BJ (cell line): ENCODE measurements around the gene BICC1. TPM values are rescaled to one million over a fixed set of nuclear protein-coding genes. Genes with fewer than 3 reads are reported as not detected.

Experiments
- CTCF ChIA-PET: fragments of 350-600 bp; formaldehyde crosslinking; extraction: SDS; loops from one replicate; lab custom pipeline; 2021; ENCODE audit warnings: antibody characterized with exemption, inconsistent platforms; lab: Yijun Ruan, JAX
- POLR2A ChIA-PET: fragments of 300-600 bp; sonication (Branson Sonifier 250); formaldehyde crosslinking; extraction: SDS; loops from one replicate; lab custom pipeline; 2021; ENCODE audit warnings: antibody characterized with exemption; lab: Charles Lee
- DNase-seq: peaks from one replicate; pipeline ENCODE4 v3.0.0-alpha.2; 2011; ENCODE audit warnings: low read depth
- H3K27me3 ChIP-seq: 2 replicates; pipeline ENCODE4 v1.6.0; 2011; ENCODE audit warnings: low read length; ENCODE audit not compliant: control insufficient read depth, insufficient read depth
- H3K36me3 ChIP-seq: 2 replicates; pipeline ENCODE4 v1.5.1; 2011; ENCODE audit warnings: low read length; ENCODE audit not compliant: control insufficient read depth, insufficient read depth
- H3K4me3 ChIP-seq: 2 replicates; pipeline ENCODE4 v1.5.1; 2011; ENCODE audit warnings: low read depth, mild to moderate bottlenecking, control low read depth, low read length
- polyA plus RNA-seq: library from polyadenylated mRNA; depleted of rRNA; stranded (reverse); fragments of >200 nt; gene quantifications from 2 replicates; pipeline ENCODE4 v1.2.3, GENCODE V29; 2011
- TF ChIP-seq, protein P1 (sequence below): IDR thresholded peaks from 2 replicates; pipeline ENCODE4 v1.5.1; 2011; ENCODE audit warnings: low read depth, mild to moderate bottlenecking, control low read depth, inconsistent platforms, low read length, moderate library complexity; ENCODE audit not compliant: insufficient read depth

The BICC1 gene
- polyA plus RNA-seq, 1 experiment = 27.0 TPM

DNA sequence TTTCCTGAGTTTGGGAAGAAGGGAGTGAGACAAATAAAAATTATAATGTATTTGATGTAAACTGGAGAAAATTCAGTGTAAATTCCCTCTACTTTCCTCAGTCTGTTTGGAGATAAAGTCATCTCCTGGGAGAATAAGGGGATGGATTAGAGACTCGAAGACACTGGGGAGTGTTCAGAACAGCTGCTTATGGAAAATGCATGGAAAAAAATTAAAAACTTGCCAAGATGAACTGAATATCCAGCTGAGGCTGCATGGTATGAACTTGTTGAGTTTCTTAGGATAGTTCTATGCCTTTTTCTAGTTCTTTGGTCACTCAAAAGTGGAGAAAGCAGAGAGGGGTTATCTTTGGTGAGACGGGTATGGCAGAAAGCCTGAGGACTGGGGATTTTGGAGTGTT is 210.5 kb downstream of the BICC1 start:
- TF ChIP-seq, protein P1, sequence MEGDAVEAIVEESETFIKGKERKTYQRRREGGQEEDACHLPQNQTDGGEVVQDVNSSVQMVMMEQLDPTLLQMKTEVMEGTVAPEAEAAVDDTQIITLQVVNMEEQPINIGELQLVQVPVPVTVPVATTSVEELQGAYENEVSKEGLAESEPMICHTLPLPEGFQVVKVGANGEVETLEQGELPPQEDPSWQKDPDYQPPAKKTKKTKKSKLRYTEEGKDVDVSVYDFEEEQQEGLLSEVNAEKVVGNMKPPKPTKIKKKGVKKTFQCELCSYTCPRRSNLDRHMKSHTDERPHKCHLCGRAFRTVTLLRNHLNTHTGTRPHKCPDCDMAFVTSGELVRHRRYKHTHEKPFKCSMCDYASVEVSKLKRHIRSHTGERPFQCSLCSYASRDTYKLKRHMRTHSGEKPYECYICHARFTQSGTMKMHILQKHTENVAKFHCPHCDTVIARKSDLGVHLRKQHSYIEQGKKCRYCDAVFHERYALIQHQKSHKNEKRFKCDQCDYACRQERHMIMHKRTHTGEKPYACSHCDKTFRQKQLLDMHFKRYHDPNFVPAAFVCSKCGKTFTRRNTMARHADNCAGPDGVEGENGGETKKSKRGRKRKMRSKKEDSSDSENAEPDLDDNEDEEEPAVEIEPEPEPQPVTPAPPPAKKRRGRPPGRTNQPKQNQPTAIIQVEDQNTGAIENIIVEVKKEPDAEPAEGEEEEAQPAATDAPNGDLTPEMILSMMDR = no peak
- Histone ChIP-seq H3K36me3 (no peaks in the 10 kb centered on the region; the same call in 1 of the 2 replicates), H3K27me3 (no peaks in the 10 kb centered on the region), H3K4me3 (no peak overlapping the region)
- CTCF ChIA-PET = interaction anchor here (0.5 to 0.9 kb wide), 2 partner anchors 91 to 192 kb away, joined by 3 to 4 read pairs; no protein-coding TSS in a partner anchor
- DNase-seq = no peak
- POLR2A ChIA-PET = interaction anchor here (0.6 kb wide), 1 partner anchor 19 kb away, joined by 4 read pairs; no protein-coding TSS in a partner anchor

DNA sequence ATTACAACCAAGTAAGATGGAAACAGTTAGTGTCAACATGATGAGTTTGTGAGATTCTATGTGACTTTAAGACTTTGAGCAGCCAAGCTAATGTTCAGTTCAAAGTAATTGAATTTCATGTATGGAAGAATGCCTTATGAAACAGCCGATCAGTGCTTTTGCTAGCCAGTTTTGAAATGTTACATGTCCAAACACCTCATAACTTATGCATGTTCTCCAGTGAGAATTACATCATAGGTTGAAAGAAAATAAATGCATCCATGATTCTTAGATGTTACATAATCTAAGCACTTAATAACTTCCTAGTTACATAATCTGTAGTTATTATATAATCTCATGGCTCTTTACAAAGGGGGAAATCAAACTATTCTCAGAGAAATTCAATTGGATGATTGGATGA is 211.3 kb downstream of the BICC1 start:
- Histone ChIP-seq H3K4me3 (no peak overlapping the region), H3K36me3 (no peaks in the 10 kb centered on the region; the same call in 1 of the 2 replicates), H3K27me3 (no peaks in the 10 kb centered on the region)
- no peak for DNase-seq
- ChIA-PET CTCF (interaction anchor here (0.9 to 1.0 kb wide), 2 partner anchors 10 to 193 kb away, joined by 4 read pairs; no protein-coding TSS in a partner anchor), POLR2A (interaction anchor here (0.6 kb wide), 1 partner anchor 20 kb away, joined by 4 read pairs; no protein-coding TSS in a partner anchor)
- TF ChIP-seq, protein P1 = no peak

DNA sequence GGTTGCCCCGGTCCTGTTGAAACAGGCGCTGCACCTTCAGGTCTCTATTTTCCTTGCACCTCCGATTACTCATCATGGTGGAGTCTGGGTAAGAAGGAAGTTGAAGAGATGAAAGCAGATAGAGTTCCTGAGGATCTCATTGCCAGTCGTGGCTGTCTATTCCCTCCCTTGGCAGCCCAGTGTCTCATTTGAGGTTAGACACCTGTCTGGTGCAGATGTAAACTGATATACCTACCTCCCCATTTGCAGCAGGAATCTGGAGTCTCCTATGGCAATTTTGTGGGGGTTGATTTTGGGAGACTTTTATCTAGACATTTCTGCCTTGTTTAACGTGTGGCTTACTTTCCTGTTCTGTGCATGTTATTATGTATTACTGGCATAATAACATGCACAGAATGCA is 212.1 kb downstream of the BICC1 start:
- DNase-seq = no peak
- CTCF ChIA-PET = no interaction called here
- no peak overlapping the region for H3K4me3 ChIP-seq
- H3K27me3 ChIP-seq = no peaks in the 10 kb centered on the region
- TF ChIP-seq, protein P1 = no peak
- POLR2A ChIA-PET = no interaction called here
- peaks cover under 1% of the 10 kb centered on the region for H3K36me3 ChIP-seq

DNA sequence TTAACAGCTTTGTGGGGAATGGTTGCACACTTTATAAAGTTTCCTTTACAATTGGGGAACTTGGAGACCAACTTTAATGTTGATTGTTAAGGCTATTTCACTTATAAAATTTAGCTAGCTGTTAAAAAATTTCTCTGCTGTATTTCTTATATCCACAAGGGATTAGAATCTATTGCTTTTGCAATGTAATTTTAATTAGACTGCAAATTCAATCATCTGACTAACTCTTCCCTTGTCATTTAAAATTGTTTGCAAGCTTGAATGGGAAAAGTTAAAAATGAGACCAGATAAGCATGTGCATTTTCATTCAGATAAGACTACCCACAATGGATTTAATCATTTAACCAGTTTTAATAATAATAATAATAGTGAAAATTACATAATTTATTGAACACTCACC is 213.2 kb downstream of the BICC1 start:
- TF ChIP-seq, protein P1 = no peak
- no peak for DNase-seq
- CTCF ChIA-PET = interaction anchor here (0.6 kb wide), 1 partner anchor 63 kb away, joined by 3 read pairs; no protein-coding TSS in a partner anchor

DNA sequence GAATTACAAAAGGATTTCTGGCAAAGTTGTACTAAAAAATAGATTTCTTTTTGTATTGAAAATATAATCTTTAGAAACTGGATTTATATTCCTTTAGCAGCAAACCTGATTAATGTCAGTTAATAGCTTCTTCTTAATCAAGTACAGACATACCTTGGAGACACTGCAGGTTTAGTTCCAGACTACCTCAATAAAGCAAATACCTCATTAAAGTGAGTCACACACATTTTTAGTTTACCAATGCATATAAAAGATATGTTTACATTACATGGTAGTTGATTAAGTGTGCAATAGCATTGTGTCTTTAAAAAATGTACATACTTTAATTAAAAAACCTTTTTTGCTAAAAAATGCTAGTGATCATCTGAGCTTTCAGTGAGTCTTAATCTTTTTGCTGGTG is 215.0 kb downstream of the BICC1 start:
- ChIA-PET POLR2A (interaction anchor here (0.6 kb wide), 1 partner anchor 1623 kb away, joined by 6 read pairs; no protein-coding TSS in a partner anchor), CTCF (no interaction called here)
- no peak overlapping the region for H3K4me3 ChIP-seq
- H3K36me3 ChIP-seq = peaks cover 5% of the 10 kb centered on the region
- DNase-seq = no peak
- TF ChIP-seq, protein P1 = no peak
- no peaks in the 10 kb centered on the region for H3K27me3 ChIP-seq

More for the DNA sequence above, 213.2 kb downstream of the BICC1 start:
- Histone ChIP-seq H3K36me3 (peaks cover 5% of the 10 kb centered on the region), H3K4me3 (no peak overlapping the region), H3K27me3 (no peaks in the 10 kb centered on the region)
- POLR2A ChIA-PET = no interaction called here
